ENCODE results near the gene PPARA.
A peak's percentile ranks its signal among the peaks of the same experiment; 100 is the strongest.

Gene PPARA

DNA sequence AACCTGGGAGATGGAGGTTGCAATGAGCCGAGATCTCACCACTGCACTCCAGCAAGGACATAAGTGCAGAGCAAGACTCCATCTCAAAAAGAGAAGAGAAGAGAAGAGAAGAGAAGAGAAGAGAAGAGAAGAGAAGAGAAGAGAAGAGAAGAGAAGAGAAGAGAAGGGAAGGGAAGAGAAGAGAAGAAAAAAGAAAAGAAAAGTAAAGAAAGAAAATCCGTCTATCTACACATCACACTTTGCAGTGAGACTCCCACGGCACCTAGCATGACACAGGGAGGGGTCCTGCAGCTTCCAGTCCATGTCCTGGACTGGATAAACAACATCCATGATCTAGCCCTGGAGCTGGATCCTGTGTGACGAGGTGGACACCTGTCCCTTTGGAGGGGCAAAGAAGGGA is 4.0 kb upstream of the PPARA start:
- Histone ChIP-seq H3K27ac (ENCODE audit: low read length) (no peak overlapping the region), H3K27me3 (ENCODE audit: control insufficient read depth, insufficient read depth, low read length) (peaks cover 15% of the 10 kb centered on the region; the same call in 1 of the 2 replicates), H3K36me3 (ENCODE audit: control insufficient read depth, insufficient read depth, low read length) (no peaks in the 10 kb centered on the region), H3K4me1 (ENCODE audit: control insufficient read depth, insufficient read depth, low read length) (peaks cover 1% of the 10 kb centered on the region), H3K4me3 (ENCODE audit: low read length) (no peak overlapping the region), H3K9me3 (ENCODE audit: control insufficient read depth, insufficient read depth, low read length) (no peaks in the 10 kb centered on the region)
- DNase-seq (ENCODE audit: low read depth, low spot score): no peak
- no CpG with 5 or more reads among the region's 4 CpGs for WGBS (ENCODE audit: insufficient coverage, insufficient read length)

GRCh38 chr22:46147061-46147460 is 3.3 kb upstream of the PPARA start:
- Histone ChIP-seq H3K4me1 (ENCODE audit: control insufficient read depth, insufficient read depth, low read length) (peaks cover 1% of the 10 kb centered on the region), H3K9me3 (ENCODE audit: control insufficient read depth, insufficient read depth, low read length) (no peaks in the 10 kb centered on the region), H3K27ac (ENCODE audit: low read length) (no peak overlapping the region), H3K36me3 (ENCODE audit: control insufficient read depth, insufficient read depth, low read length) (no peaks in the 10 kb centered on the region), H3K4me3 (ENCODE audit: low read length) (no peak overlapping the region), H3K27me3 (ENCODE audit: control insufficient read depth, insufficient read depth, low read length) (peaks cover 20% of the 10 kb centered on the region)
- WGBS (ENCODE audit: insufficient coverage, insufficient read length): no CpG with 5 or more reads among the region's 7 CpGs
- DNase-seq (ENCODE audit: low read depth, low spot score): no peak

GRCh38 chr22:46147471-46148267 is 2.7 kb upstream of the PPARA start:
- WGBS (ENCODE audit: insufficient coverage, insufficient read length): no CpG with 5 or more reads among the region's 19 CpGs
- no peak overlapping the region for H3K4me3 ChIP-seq (ENCODE audit: low read length)
- peaks cover 1% of the 10 kb centered on the region for H3K4me1 ChIP-seq (ENCODE audit: control insufficient read depth, insufficient read depth, low read length)
- DNase-seq (ENCODE audit: low read depth, low spot score): no peak
- H3K9me3 ChIP-seq (ENCODE audit: control insufficient read depth, insufficient read depth, low read length): no peaks in the 10 kb centered on the region
- H3K36me3 ChIP-seq (ENCODE audit: control insufficient read depth, insufficient read depth, low read length): no peaks in the 10 kb centered on the region
- no peak overlapping the region for H3K27ac ChIP-seq (ENCODE audit: low read length)
- H3K27me3 ChIP-seq (ENCODE audit: control insufficient read depth, insufficient read depth, low read length): peaks cover 20% of the 10 kb centered on the region

GRCh38 chr22:46148336-46148735 is 2.0 kb upstream of the PPARA start:
- peaks cover 20% of the 10 kb centered on the region for H3K27me3 ChIP-seq (ENCODE audit: control insufficient read depth, insufficient read depth, low read length)
- H3K27ac ChIP-seq (ENCODE audit: low read length): no peak overlapping the region
- H3K9me3 ChIP-seq (ENCODE audit: control insufficient read depth, insufficient read depth, low read length): no peaks in the 10 kb centered on the region
- no CpG with 5 or more reads among the region's 8 CpGs for WGBS (ENCODE audit: insufficient coverage, insufficient read length)
- DNase-seq (ENCODE audit: low read depth, low spot score): no peak
- H3K36me3 ChIP-seq (ENCODE audit: control insufficient read depth, insufficient read depth, low read length): no peaks in the 10 kb centered on the region
- H3K4me1 ChIP-seq (ENCODE audit: control insufficient read depth, insufficient read depth, low read length): peaks cover 1% of the 10 kb centered on the region
- H3K4me3 ChIP-seq (ENCODE audit: low read length): no peak overlapping the region

DNA sequence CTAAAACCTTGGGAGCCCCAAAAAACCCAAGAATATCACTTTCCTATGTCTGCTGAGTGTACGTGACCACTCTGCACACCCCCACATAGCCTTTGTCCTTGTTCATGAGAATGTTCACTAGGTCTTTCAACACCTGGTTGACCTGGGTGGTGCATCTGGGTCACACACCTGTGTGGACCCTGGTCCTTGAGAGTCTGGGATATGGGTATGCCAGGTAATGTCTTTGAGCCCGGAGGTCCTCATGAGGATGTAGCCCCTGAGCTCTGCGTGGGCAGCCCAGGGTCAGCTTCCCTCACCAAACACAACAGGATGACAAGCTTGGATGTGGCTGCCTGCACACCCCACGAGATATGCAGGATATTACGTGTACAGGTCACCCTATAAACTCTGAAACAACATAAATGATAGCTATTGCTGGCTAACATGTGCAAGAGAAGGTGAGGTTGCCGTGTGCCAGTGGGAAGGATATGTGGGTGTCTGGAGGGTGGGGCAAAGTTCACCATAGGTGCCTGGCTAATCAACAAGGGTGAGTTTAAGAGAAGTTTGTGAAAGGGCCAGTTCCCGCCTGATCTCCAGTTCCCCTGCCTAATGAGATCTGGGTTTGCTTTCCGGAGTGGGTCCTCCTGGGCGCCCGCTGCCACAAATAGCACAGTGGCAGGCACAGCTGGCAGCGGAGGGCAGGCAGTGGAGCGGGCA is 1.4 kb upstream of the PPARA start:
- Histone ChIP-seq H3K9me3 (ENCODE audit: control insufficient read depth, insufficient read depth, low read length) (no peaks in the 10 kb centered on the region), H3K4me1 (ENCODE audit: control insufficient read depth, insufficient read depth, low read length) (peaks cover 1% of the 10 kb centered on the region), H3K4me3 (ENCODE audit: low read length) (peak overlapping the region; percentile 81; the same call in 1 of the 2 replicates), H3K27me3 (ENCODE audit: control insufficient read depth, insufficient read depth, low read length) (peaks cover 20% of the 10 kb centered on the region), H3K36me3 (ENCODE audit: control insufficient read depth, insufficient read depth, low read length) (no peaks in the 10 kb centered on the region), H3K27ac (ENCODE audit: low read length) (no peak overlapping the region)
- DNase-seq (ENCODE audit: low read depth, low spot score): no peak
- WGBS (ENCODE audit: insufficient coverage, insufficient read length): no CpG with 5 or more reads among the region's 12 CpGs

GRCh38 chr22:46149512-46150033 is 753 bp upstream of the PPARA start:
- Histone ChIP-seq H3K4me1 (ENCODE audit: control insufficient read depth, insufficient read depth, low read length) (peaks cover 1% of the 10 kb centered on the region), H3K36me3 (ENCODE audit: control insufficient read depth, insufficient read depth, low read length) (no peaks in the 10 kb centered on the region), H3K4me3 (ENCODE audit: low read length) (peak overlapping the region; percentile 81), H3K9me3 (ENCODE audit: control insufficient read depth, insufficient read depth, low read length) (no peaks in the 10 kb centered on the region), H3K27ac (ENCODE audit: low read length) (no peak overlapping the region), H3K27me3 (ENCODE audit: control insufficient read depth, insufficient read depth, low read length) (peaks cover 20% of the 10 kb centered on the region)
- WGBS (ENCODE audit: insufficient coverage, insufficient read length): no CpG with 5 or more reads among the region's 39 CpGs
- no peak for DNase-seq (ENCODE audit: low read depth, low spot score)

DNA sequence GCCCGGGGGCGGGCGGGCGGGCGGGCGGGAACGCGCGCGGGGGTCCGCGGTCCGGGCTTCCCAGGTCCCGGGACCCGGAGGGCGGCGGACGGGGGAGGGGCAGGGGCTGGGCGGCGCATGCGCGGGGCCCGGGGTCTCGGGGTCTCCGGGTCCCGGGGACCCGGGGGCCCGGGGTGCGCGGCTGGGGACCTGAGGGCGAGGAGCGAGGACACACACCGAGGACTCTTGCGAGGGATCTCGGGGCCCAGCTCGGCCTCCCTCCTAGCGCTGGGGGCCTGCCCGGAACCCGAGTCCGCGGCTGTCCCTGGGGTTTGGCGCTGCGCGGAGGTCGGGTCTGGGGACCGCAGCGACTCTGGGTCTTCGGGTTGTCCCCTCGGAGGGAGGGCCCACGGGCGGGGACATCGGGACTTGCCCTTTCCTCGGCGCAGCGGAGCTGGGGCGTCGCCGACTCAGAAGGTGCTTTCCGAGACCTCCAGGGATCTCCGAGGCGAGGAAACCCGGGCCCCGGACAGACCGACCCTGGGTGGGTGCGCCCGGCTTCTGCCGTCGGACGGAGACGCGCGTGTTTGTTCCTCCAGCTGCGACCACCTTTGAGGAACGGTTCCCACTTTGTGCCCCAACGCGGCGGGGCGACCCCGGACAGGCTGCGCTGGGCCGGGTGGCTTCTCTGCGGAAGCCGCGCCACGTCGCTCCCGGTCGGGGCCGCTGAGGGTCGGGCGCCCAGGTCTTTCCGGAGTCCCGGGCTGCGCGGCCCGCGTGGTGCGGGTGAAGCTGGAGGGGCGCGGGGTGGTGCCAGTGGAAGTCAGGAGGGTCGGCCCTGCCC is 540 bp downstream of the PPARA start:
- no peaks in the 10 kb centered on the region for H3K36me3 ChIP-seq (ENCODE audit: control insufficient read depth, insufficient read depth, low read length)
- no peak for DNase-seq (ENCODE audit: low read depth, low spot score)
- peak overlapping the region; percentile 81 for H3K4me3 ChIP-seq (ENCODE audit: low read length)
- no CpG with 5 or more reads among the region's 101 CpGs for WGBS (ENCODE audit: insufficient coverage, insufficient read length)
- no peaks in the 10 kb centered on the region for H3K9me3 ChIP-seq (ENCODE audit: control insufficient read depth, insufficient read depth, low read length)
- H3K27me3 ChIP-seq (ENCODE audit: control insufficient read depth, insufficient read depth, low read length): peaks cover 20% of the 10 kb centered on the region
- peaks cover 1% of the 10 kb centered on the region for H3K4me1 ChIP-seq (ENCODE audit: control insufficient read depth, insufficient read depth, low read length)
- H3K27ac ChIP-seq (ENCODE audit: low read length): no peak overlapping the region

- H3K4me1 ChIP-seq (ENCODE audit: control insufficient read depth, insufficient read depth, low read length): peaks cover 1% of the 10 kb centered on the region
These were observed 3.6 kb downstream of the PPARA start for GRCh38 chr22:46153930-46154329.

DNA sequence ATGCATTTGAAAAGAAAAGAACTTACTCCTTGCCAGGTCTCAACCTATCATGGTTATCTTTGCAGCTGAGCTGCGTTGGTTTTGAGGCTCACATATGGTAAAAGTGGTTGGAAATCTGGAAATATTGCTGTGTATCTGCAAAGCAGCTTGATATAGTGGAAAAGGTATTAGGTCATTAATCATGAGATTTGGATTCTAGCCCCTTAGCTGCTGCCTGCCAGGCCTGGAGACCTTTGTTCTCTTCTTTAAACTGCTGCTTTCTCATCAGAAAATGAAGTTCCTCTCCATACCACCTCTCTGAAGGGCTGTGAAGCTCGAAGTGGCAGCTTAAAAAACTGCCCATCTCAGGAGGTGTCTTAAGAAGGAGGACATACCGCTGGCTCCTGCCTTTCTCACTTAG is 5.7 kb downstream of the PPARA start:
- no peak for DNase-seq (ENCODE audit: low read depth, low spot score)
- Histone ChIP-seq H3K4me1 (ENCODE audit: control insufficient read depth, insufficient read depth, low read length) (no peaks in the 10 kb centered on the region), H3K36me3 (ENCODE audit: control insufficient read depth, insufficient read depth, low read length) (no peaks in the 10 kb centered on the region), H3K27ac (ENCODE audit: low read length) (no peak overlapping the region), H3K9me3 (ENCODE audit: control insufficient read depth, insufficient read depth, low read length) (no peaks in the 10 kb centered on the region), H3K27me3 (ENCODE audit: control insufficient read depth, insufficient read depth, low read length) (peaks cover 7% of the 10 kb centered on the region), H3K4me3 (ENCODE audit: low read length) (no peak overlapping the region)
- no CpG with 5 or more reads among the region's 3 CpGs for WGBS (ENCODE audit: insufficient coverage, insufficient read length)

More at GRCh38 chr22:46153930-46154329, 3.6 kb downstream of the PPARA start:
- WGBS (ENCODE audit: insufficient coverage, insufficient read length): no CpG with 5 or more reads among the region's 3 CpGs
- DNase-seq (ENCODE audit: low read depth, low spot score): no peak
- H3K27me3 ChIP-seq (ENCODE audit: control insufficient read depth, insufficient read depth, low read length): peaks cover 13% of the 10 kb centered on the region
- H3K4me3 ChIP-seq (ENCODE audit: low read length): no peak overlapping the region
- H3K36me3 ChIP-seq (ENCODE audit: control insufficient read depth, insufficient read depth, low read length): no peaks in the 10 kb centered on the region
- H3K9me3 ChIP-seq (ENCODE audit: control insufficient read depth, insufficient read depth, low read length): no peaks in the 10 kb centered on the region
- no peak overlapping the region for H3K27ac ChIP-seq (ENCODE audit: low read length)

DNA sequence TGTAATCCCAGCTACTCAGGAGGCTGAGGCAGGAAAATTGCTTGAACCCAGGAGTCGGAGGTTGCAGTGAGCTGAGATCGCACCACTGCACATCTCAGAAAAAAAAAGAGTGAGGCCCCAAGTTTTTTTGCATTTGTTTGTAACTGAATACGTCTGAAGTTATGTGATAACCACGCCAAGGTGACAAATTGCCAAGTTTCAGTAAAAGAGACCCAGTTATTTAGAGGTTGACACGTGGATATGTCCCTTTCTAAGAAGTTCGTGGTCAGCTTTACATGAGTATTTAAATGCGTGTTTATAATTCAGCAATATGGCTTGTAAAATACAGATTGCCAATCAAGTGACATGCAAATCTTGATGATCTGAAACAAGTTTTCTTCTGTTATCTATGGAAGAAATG is 8.0 kb downstream of the PPARA start:
- no CpG with 5 or more reads among the region's 7 CpGs for WGBS (ENCODE audit: insufficient coverage, insufficient read length)
- DNase-seq (ENCODE audit: low read depth, low spot score): no peak
- Histone ChIP-seq H3K27me3 (ENCODE audit: control insufficient read depth, insufficient read depth, low read length) (no peaks in the 10 kb centered on the region), H3K9me3 (ENCODE audit: control insufficient read depth, insufficient read depth, low read length) (no peaks in the 10 kb centered on the region), H3K4me3 (ENCODE audit: low read length) (no peak overlapping the region), H3K4me1 (ENCODE audit: control insufficient read depth, insufficient read depth, low read length) (no peaks in the 10 kb centered on the region), H3K27ac (ENCODE audit: low read length) (no peak overlapping the region), H3K36me3 (ENCODE audit: control insufficient read depth, insufficient read depth, low read length) (no peaks in the 10 kb centered on the region)
